HG02623 (cell line): ENCODE measurements around the gene PAQR5.

Experiments
- ATAC-seq: cut with Tn5 transposase; IDR thresholded peaks from one replicate; pipeline ENCODE4 v1.9.1; 2021; ENCODE audit warnings: moderate library complexity; ENCODE audit not compliant: unreplicated experiment

Gene PAQR5

GRCh38 chr15:69389426-69389825, 90.7 kb downstream of the PAQR5 start:
- ATAC-seq, result no peak

- no peak for ATAC-seq
Observed at GRCh38 chr15:69390575-69390974, 91.9 kb downstream of the PAQR5 start.

GRCh38 chr15:69391046-69391757, 92.5 kb downstream of the PAQR5 start:
- no peak for ATAC-seq

DNA sequence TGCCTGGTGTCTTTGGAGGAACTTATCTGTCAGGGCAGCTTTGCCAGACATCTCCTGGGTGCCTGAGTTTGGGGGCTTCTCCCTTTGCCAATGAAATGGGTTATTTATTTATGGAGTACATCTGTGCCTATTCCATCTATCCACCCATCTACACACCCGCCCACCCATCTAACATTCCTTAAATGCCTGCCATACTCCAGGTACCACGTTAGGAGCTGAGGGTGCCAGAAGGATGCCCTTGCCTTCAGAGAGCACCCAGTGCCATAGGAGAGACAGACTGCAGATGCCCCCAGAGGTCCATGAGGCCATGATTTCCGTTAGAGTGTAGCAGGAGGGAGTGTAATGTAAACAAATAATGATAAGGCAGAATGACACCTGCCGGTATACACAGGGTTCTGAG, 93.6 kb downstream of the PAQR5 start:
- no peak for ATAC-seq

DNA sequence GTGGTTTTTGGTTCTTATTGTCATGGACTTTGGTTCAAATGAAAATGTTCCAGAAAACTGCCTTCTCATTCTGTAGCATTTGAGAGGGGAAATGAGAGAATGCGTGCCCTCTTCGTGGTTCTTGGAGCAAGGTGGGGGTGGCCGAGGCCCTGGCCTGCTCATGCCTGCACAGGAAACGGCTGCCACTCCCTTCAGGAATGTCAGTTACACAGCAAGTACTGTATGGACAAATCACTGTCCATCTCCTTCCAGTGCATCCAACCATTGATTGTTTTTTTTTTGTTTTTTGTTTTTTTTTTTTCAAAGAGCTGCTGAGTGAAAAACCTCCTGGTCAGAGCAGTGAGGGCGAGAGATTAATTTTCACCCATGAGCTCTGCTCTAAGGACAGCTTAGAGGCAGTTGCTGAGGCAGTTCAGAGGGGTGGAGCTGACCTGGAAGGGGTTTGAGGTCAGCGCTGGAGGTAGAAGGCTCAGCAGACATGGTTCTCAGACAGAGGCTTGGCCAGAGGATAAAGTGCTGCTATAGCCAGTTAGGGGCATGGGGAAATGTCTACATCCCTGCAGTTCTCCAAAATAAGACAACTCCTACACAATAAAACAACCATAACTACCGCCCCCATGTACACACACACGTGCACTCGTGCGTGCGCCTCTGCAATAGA, 95.2 kb downstream of the PAQR5 start:
- ATAC-seq, result no peak

DNA sequence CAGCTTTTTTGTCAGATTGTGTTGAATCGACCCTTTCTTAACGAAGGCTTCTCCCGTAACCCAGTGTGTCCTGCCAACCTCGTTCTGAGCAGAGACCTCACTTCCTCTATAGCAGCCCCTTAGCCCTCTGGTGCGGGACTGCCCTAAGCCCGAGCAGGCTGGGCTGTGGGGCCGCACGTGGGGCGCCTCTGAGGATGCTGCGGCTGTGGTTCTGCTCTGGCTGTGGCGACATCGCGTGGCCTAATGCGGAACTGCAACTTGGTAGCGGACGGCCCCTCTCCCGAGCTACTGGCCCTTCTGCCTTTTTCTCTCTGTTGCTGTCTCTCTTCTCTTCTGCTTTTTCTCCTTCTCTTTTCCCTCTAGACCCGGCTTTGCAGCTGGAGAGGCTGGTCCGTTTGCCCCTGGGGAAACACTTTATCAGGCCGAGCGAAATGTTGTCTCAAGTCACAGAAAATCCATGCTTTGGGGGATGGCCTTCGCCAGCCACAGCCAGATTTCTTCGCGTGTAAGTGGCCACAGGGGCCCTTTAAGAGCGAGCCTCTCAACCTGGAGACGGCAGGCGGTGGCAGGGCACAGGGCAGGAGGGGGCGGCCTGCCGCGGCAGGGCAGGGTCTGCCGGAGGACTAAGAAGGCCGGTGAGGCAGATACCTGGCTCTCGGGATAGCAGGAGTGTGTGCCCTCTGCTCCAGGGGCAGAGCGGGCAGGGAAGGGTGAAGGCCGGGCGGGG, 96.0 kb downstream of the PAQR5 start:
- ATAC-seq, result no peak

- ATAC-seq, result no peak
Observed at GRCh38 chr15:69395460-69395859, 96.7 kb downstream of the PAQR5 start.

DNA sequence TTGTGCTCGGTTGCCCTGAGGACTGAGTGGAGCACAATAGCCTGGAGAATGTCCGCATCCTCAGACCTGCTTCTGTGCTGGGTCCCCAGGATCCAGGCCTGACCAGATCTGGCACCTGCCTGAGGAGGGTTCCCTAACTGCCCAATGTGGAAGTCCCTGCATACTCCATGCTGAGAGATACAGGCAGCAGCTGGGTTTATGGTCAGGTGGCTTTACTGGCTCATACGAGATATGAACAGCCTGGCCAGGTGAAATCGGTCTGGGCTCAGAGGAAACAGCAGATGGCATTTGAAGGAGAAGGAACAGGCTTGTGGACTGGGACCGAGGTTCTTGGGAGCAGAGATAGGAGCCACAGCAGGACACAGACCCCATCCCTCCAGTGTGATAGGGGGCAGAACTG, 97.3 kb downstream of the PAQR5 start:
- ATAC-seq, result no peak

- no peak for ATAC-seq
Observed at GRCh38 chr15:69398491-69398891, 99.8 kb downstream of the PAQR5 start.

DNA sequence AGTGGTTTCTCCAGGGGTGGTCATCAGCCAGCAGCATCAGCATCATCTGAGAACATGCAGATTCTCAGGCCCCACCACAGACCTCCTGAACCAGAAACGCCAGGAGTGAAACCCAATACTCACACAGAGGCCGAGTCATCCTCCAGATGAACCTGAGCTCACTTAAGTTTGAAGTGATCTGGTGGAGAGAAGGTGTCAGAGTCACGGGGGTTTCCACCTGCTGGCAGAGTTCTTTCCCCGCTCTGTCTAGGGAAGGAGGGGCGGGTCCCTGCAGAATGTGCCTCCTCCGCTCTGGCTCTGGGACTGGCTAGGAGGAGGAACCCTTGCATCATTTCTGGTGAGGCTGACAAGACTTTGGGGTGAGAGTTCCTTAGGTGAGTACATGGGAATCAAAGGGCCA, 102.1 kb downstream of the PAQR5 start:
- no peak for ATAC-seq

- ATAC-seq, result no peak
Observed at GRCh38 chr15:69402816-69403215, 104.1 kb downstream of the PAQR5 start.

DNA sequence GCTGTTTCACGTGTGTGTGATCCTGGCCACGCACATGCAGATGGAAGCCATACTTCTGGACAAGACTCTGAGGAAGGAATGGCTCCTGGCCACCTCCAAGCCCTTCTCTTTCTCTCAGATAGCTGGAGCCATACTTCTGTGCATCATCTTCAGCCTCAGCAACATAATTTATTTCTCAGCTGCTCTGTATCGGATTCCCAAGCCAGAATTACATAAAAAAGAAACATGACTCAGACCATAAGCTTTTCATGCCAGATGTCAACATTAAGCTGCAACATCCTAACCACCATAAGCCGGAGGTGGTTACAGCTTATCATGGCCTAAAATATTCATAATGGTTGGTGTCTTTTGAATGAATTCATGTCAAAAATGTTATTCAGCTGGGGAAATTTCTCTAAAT, 104.9 kb downstream of the PAQR5 start:
- ATAC-seq, result no peak

GRCh38 chr15:69405110-69405509, 106.4 kb downstream of the PAQR5 start:
- ATAC-seq, result no peak

DNA sequence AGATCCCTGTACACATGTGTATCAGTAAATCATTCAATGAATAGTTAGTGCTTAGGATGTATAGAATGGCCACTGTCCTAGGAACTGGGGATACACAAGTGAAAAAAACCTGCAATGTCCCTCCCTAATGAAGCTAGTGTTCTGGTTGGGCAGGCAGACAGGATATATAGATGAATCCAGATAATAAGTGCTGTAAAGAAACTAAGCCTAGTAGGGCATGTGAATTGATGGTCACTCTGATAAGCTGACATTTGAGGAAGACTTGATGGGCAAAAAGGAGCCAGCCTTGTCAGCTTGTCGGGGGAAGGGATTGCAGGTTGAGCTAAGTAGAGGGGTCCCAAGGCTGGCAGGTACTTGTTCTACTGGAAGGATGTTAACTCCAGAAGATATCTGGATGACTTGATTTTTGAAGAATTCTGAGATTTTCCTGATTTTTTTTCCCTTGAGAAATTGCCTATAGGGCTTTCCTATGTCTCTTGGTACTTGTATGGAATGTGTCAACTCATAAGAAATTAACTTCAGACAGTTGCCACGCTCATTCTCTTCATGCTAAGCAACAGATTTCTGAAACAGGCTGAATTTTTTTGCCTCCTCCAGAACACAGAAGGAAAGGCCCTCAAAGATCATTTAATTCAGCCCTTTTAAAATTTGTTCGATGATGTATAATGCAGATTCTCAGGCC, 109.1 kb downstream of the PAQR5 start:
- no peak for ATAC-seq

DNA sequence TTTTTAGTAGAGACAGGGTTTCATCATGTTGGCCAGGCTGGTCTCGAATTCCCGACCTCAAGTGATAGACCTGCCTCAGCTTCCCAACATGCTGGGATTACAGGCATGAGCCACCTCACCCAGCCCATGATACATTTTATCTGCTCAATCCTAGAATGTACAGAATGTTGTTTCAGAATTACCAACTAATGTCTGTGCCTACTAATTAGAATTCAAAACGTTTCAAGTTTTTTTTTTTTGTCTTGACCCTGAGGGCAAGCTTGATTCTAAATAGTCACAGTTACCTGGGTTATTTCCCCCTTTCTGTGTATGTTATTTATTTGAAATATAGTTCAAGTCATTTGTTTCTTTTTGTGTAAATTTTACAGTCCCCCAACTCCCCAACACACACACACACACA, 110.1 kb downstream of the PAQR5 start:
- no peak for ATAC-seq

DNA sequence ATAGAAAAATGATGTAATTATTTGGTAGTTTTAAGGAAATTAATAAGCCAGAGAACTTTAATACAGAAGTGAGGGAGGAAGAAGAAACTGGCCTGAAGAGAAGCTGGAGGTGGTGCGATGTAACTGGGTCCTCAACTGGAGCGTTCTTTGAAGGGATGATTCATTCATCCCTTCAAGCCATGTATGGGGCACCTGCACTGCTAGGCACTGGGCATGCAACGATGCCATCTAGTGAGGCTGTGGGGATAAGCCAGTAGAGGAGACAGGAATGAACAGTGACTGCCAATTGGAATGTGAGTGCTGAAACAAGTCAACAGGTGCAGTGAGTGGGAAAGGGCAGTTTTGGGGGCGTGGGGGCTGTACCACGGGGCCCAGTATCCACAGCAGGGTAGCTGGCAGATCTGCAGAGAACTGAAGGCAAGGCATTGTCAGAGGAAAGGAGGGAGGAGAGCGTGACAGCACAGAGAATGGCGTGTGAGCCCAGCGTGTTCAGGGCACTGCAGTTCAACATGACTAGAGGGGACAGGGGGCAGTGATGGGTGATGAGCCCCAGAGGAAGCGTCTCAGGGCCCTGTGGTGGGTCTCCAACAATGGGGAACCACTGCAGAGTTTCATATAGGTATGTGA, 111.6 kb downstream of the PAQR5 start:
- ATAC-seq, result no peak

DNA sequence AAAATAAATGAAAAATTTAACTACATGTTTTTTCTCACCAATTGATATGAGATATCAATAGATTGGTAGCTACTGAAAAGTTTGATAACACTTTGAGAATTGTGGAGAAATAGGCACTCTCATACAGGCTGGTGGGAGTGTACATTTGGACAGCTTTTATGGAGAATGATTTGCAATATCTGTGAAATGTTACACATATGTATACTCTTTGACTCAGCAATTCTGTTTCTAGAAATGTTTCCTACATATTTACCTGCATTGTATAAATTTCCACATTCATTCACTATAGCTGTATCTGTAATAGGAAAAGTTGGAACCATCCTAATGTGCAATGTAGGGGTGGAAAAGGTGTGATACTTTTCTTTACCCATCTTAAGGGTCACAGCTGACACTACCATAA, 113.6 kb downstream of the PAQR5 start:
- no peak for ATAC-seq

- ATAC-seq, result no peak
Observed at GRCh38 chr15:69412701-69413100, 114.0 kb downstream of the PAQR5 start.

DNA sequence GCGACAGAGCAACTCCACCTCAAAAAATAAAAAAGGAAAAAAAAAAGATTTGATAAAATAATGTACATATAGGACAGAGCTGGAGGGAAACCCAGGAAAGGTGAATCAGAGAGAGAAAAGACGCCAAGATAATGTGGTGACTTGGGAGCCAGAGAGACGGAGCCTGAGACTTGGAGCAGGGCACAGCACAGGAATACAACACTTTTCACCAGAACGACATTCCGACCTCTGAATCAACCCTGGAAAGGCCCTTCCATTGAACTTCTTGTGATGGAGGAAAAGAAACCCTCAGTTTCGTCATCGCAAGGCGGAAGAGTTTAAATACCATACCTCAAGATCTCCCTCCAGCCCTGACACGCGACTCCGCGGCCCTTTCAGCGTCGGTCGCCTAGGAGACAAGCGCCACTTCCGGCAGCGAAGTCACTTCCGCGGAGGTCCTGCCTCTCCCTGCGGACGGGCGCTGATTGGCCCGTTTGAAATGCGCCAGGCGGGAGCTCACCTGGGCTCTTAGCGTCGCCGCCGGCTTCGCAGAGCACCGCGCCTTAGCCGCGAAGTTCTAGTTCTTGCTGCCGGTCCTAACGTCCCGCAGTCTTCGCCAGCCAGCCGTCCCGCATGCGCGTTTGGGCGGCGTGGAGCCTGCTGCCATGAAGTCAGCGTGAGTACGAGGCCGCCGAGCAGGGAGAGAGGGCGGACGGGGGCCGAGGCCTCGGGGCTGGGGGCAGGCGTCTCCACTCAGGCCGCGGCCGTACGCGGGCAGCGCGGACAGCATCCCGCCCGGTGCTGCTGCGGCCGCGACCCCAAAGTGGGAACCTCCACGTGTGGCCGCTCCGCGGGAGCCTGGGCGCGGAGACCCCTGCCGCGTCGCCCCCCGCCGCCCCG, 115.3 kb downstream of the PAQR5 start, which contains the start of gene KIF23:
Gene KIF23, plus strand, starts transcription at position 528 of the 879 bp plus-strand sequence. Its CDS starts 117 bp downstream, at position 645.
- ATAC-seq, result peak; percentile 92

- peak; percentile 23 for ATAC-seq
Observed at GRCh38 chr15:69414701-69415167, 116.0 kb downstream of the PAQR5 start.
